Stimulated activated CD8-positive, alpha-beta memory T cell treated with anti-CD3 and anti-CD28 coated beads, Interleukin-15, amount 100 ng/mL, for 24 hours (primary cell): Measurements from ENCODE around the gene RHCG.

Experiments used
- DNase-seq: peaks from one replicate; pipeline ENCODE4 v3.0.0-alpha.2; 2020; ENCODE audit warnings: low read depth

The RHCG gene

DNA sequence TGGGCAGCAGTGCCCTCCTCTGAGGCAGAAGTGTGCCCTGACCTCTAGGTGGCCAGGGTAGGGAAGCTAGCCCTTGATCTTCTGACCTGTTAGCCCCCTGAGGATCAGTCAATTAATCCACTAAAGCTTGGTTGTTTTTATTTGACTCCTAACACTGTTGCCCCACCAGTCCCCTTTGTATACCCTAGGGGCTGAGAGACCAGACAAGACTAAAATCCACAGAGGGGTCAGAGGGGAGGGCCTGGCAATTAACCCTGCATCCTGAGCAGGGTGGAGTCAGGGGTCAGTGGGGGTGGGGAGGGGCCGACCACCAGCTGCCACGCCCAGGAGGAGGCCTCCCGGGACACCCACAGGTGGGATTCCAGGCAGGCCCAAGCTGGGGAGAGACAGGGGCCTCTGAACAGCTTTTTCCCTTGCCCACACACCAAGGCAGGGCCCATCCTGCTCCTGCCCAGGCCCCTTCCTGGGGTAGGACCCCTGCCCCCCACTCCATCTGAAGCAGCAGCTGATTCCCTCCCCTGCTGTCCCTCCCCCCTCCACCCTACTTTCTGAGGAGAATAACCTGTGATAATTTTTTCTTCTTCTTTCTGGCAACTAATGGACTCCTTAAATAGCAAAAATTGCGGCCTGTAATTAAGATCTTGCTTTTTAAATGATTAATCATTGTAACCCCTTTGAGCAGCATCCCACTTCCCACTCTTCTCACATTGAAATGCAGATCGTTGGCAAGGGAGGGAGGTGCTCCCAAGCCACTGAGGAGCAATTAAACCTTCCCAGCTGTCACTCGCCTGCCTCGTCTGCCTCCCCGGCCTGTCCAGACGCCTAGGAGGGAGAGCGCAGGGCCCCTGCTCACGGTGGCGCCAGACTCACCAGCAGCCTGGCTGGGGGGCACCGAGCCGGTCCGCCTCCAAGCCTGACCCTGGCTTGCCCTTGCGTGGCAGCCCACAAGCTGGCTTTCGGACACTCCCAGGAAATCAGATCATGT, 51.9 kb downstream of the RHCG start:
- no peak for DNase-seq

DNA sequence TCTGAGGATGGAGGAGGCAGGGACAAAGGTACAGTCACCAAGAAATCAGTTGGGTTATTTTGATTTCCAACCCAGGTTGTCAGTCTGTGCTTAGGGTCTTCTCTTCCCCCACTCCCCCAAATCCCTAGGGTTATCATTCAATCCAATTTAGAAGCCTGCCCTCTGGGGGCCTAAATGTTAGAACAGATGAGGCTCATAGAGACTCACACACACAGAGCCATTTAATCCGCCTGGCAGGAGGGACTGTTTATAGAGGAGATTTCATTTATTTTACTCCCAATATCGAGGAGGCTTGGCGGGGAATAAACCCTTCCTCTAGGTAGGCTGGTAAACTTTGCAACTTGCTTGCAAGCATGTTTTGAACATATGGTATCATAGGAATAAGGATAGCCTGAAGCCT, 52.8 kb downstream of the RHCG start:
- DNase-seq: no peak

DNA sequence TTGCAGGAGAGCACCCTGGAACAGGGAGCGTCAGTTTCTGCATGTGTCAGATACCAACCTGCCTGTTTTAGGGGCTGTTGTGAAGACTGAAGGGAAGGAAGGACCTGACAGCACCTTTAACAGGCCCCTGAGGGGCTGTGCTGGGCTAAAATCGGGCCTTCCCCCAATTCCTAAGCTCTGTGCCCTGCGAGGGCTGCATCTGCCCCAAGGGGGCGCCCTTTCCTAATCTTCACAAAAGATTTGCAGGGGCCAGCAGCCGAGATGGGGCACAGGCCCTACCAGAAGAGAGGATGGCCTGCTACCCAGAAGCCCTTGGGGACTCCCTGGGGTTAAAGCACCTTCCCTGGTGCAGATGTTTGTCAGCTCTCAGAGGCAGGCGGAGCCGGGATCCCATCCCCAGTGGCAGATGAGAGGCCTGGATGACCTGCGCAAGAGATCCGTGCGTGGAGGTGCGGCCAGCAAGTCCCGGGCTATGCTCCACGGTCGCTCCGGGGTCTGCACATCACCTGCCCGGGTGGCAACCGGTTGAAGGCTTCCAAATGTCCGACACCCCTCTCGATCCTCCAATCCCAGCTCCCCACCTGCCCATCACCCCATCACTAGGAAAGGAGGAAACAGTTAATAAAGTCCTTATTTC, 53.6 kb downstream of the RHCG start:
- DNase-seq: peak; percentile 26

DNA sequence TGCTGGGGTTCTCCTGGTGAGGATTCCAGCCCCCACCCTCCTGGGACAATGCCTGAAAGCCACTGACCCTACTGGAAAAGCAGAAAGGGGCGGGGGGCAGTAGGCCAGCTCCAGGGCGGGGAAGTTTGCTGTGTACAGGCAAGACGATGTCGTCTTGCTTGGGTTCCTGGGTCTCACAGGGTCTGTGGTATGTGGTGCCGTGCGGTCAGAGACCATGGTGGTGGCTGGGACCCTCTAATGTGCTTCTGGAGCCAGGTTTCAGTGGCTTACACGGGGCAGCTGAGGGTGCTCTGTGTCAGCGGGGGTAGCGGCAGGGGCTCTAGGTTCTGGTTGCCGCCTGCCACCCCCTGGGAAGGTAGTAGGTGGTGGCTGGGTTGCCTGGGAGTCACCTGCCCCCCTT, 54.2 kb downstream of the RHCG start:
- DNase-seq: no peak

DNA sequence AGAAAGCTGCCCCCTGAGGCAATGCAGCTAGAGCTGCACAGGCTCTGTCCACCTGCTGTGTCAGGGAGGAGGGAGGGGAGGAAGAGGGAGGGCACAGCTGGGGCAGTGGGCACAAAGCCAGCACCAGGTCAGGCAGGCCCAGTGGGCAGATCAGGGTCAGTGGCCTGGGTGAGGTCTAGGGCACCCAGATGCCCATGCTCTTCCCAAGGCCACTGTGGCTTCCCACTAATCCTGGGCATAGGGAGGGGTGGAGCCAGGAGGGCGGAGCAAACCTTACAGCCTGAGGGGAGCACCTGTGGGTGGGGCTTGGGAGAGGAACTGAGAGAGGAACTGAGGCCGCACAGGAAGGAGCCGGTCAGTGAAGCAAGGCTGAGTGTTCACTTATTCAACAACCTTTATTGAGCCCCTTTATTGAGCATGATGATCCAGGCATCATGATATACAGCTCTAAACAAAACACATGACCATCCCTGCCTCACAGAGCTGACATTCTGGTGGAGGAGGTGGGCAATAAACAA, 55.0 kb downstream of the RHCG start:
- no peak for DNase-seq

DNA sequence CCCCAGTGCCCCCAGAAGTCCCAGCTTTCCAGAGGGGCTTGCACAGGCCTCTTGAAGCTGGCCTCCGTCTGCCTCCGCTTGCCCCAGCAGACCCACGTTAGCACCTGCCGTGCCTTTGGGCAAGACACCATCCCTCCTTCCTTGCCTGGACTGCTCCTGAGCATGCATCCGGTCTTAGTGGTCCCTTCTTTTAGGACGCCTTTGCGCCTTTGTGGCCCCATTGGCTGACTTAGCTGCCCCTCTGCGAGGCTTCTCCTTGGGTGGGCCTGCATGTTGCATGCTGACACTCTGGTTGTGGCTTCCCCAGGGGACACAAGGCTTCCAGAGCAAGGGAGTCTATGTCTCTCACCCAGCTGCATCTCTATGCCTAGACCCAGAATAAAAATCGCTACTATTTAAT, 56.6 kb downstream of the RHCG start:
- no peak for DNase-seq

DNA sequence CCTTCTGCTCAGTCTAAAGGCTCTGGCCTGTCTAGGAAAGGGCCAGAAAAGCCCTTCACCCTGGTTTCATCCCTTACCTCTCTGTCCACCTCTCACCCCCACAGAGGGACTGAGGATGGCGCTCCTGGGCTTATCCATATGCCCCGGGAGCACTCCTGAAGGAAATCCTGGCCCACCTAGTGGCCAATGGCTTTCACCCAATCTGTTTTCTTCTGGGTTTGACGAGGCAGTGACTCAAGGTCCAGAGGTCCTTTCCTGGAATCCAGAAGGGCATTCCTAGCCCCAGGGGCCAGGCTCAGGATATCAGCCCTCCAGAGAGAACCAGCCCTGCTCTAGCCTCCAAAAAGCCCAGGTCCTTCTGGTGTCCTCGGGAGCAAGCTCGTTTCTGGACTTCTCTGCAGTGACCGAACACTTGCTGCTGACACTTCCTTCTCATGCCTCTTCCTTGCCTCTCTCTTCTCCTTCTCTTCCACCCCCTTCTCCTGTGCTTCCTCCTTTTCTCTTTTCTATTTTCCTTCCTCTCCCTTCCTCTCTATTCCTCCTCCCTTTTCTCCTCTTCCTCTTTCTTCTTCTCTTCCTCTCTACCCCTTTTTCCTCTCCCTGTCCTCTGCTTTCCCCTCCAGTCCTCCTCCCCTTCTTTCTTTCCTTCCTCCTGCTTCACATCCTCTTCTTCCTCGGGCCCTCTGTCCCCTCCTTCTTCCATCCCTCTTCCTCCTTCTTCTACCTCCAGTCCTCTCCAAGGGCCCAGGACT, 59.6 kb downstream of the RHCG start:
- DNase-seq: no peak

DNA sequence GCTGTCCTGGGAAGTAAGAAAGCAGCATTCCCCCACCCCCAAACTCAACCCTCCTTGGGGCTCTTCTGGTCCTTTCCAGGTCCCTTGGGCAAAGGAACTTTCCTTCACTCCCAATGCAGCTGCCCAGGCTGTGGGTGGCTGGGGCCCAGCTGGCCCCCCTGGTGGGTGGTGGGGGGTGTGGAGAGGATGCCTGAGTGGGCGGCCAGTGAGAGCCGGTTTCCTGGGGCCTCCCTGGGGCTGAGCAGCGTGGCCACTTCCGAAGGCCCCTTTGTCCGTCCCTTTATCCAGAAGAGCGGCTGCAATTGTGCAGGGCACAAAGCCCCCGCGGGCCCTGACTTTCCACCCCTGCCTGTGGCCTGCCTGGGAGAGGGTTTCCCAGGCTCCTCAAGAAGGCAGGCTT, 61.0 kb downstream of the RHCG start:
- DNase-seq: no peak

DNA sequence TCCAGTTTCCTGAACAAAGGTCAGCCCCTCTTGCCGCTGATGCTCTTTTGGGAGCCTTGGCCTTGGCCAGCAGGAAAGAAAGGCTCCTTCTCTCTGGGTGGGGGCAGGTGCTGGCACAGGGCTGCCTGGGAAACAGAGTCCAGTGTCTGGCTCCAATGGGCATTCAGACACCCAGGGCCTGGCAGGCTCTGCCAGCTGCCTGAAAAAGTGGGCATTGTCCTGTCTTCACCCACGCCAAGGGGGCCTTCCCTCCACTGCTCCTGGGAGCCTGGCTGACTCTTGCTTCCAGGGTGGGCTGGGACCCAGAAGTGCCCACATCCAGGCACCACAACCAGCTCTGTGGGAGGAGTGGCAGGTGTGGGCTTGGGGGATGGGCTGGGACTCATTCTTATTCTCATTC, 62.7 kb downstream of the RHCG start:
- no peak for DNase-seq

DNA sequence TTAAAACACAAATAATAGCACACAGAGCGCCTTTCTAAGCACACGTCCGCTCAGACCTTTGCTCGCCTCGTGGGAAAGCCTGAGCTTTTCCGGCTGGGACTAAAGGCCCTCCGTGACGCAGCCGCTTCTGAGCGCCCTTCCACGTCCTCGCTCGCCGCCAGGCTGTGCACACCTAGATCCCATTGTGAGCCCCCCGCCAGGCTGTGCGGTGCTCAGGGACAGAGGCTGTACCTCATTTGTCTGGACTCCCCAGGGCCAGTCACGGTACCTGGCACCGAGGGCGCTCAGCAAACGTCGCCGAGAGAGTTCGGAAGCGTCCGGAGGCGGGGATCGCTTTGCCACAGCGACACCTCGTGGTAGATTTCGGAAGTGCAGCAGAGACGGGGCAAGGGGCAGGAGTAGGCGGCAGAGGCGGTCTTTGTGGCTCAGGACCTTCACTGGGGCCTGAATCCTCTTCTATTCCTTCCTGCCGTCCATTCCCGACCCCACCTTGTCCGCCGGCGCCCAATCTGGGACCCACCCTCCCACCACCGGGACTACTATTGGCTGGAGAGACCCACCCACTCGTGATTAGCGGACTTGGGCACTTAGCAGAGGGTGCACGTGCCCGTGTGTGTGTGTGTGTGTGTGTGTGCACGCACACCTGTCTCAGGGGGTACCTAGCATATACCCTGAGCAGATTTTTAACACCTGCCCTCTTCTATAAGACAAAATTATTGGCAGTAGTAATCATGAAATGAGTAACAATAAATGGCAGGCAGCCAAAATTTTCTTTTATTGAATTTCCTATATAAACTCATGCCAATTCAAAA, 65.6 kb downstream of the RHCG start:
- DNase-seq: peak; percentile 98

DNA sequence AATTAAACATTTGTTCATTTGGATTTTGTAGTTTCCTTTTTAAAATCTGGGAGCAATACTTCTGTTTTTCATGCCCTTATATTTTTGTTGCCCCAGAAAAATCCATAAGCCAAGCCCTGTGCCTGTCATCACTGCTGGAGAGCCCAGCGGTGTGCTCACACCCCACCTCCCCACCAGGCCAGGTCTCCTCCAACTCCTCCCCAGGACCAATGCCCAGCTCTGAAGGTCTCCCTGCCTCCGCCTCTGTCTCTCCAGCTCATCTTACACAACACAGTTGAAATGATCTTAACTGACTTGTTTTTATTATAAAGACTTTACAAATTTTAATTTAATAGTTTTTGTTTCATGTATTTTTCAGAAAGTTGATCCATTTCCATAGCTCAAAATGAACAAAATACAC, 66.4 kb downstream of the RHCG start:
- no peak for DNase-seq

DNA sequence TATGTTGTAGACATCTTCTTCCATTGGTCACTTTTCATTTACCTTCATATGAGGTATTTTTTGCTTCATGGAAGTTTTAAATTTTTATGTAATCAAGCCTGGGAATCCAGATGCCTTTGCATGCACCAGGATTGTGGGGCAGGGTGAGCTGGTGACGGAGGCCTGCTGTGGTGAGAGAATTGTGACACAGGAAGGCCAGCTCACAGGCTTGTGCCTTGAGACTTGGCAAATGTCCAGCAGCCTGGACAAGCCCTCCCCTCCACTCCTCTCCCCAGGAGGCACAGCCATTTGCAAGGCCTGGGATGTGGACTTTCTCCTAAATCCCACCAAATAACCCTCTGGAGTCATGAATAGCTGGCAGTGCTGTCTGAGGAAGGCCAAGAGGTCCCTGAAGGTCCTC, 67.4 kb downstream of the RHCG start:
- no peak for DNase-seq

DNA sequence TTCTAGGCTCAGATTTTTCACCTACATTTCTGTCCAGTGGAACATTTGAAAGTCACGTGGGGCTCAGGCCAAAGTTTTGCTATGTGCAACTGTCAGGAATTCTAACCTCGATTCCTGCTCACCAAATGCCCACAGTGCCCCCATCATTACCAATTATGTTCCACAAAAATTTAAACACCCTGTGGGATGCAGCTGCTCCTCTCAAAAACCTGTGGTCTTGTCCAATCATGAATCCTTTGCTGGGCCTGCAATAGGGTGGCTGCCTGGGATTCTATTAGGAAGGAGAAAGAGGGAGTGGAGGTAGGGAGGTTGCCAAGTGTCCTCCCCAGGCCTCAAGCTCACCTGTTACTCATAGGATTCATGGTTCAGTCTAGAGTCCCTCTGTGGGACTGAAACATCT, 68.1 kb downstream of the RHCG start:
- no peak for DNase-seq

DNA sequence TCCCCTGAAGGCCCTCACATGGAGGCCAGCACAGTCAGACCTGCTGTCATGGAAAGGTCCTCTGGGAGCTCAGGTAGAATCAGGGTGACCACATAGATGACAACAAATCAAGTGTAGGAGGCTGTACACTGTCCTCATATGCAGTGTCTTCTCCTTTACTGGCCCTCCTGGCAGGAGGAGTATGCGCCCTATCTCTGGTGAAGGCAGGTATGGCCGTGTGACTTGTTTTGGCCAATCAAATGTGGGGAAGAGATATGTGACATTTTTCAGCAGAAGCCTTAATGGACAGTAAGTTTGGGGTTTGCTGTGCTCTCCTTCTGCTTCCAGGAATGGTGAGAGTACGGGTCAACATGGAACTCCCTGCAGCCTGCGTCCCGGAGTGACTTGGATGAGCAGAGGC, 69.9 kb downstream of the RHCG start:
- DNase-seq: no peak

DNA sequence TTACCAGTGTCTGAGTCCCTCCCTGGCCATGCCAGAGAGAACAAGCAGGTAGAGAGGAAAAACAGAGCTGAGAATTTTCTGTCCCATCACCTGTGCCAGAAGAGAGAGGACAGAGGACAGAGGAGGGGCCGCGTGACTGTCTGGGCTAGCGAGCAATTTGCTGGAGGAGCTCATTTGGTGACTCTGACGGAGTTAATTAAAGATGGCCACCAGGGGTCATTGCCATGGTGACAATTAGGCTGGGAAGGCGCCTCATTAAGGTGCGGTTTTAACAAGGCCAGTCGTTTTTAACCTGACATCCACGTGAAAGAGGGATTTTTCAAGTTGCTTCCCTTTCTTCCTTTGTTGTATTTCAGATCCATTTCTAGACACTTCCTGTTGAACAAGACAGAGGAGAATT, 72.4 kb downstream of the RHCG start:
- no peak for DNase-seq
